ENCODE measurements around the gene OPA1. TPM values are rescaled to one million over a fixed set of nuclear protein-coding genes. Genes with fewer than 3 reads are reported as not detected.
A peak's percentile ranks its signal among the peaks of the same experiment; 100 is the strongest.

Gene OPA1
- total RNA-seq, 1 experiment from 2014 or later: 88.0 TPM

GRCh38 chr3:193650585-193650984 lies 57.6 kb downstream of the OPA1 start:
- Histone ChIP-seq H3K27ac (no peak overlapping the region), H3K27me3 (no peaks in the 10 kb centered on the region), H3K36me3 (peaks cover 57% of the 10 kb centered on the region), H3K4me3 (no peak overlapping the region), H3K4me1 (no peaks in the 10 kb centered on the region), H3K9me3 (replicated peaks) (no peaks in the 10 kb centered on the region)
- DNase-seq: no peak

- no peak overlapping the region for H3K27ac ChIP-seq
- no peak for DNase-seq
- no peaks in the 10 kb centered on the region for H3K27me3 ChIP-seq
- no peaks in the 10 kb centered on the region for H3K9me3 ChIP-seq (replicated peaks)
- no peak overlapping the region for H3K4me3 ChIP-seq
- no peaks in the 10 kb centered on the region for H3K4me1 ChIP-seq
- peaks cover 57% of the 10 kb centered on the region for H3K36me3 ChIP-seq
These were observed 62.9 kb downstream of the OPA1 start for GRCh38 chr3:193655831-193656433.

GRCh38 chr3:193656445-193656844 lies 63.4 kb downstream of the OPA1 start:
- Histone ChIP-seq H3K36me3 (peaks cover 60% of the 10 kb centered on the region), H3K9me3 (replicated peaks) (no peaks in the 10 kb centered on the region), H3K4me1 (no peaks in the 10 kb centered on the region), H3K27me3 (no peaks in the 10 kb centered on the region), H3K4me3 (no peak overlapping the region), H3K27ac (no peak overlapping the region)
- DNase-seq: no peak

GRCh38 chr3:193656878-193657282 lies 63.9 kb downstream of the OPA1 start:
- Histone ChIP-seq H3K27ac (no peak overlapping the region), H3K4me1 (no peaks in the 10 kb centered on the region), H3K27me3 (no peaks in the 10 kb centered on the region), H3K9me3 (replicated peaks) (no peaks in the 10 kb centered on the region), H3K4me3 (no peak overlapping the region), H3K36me3 (peaks cover 63% of the 10 kb centered on the region)
- DNase-seq: no peak

- Histone ChIP-seq H3K27ac (no peak overlapping the region), H3K36me3 (peaks cover 73% of the 10 kb centered on the region), H3K9me3 (replicated peaks) (no peaks in the 10 kb centered on the region), H3K4me1 (no peaks in the 10 kb centered on the region), H3K4me3 (no peak overlapping the region), H3K27me3 (no peaks in the 10 kb centered on the region)
- DNase-seq: no peak
These were observed 67.2 kb downstream of the OPA1 start for GRCh38 chr3:193660171-193660570.

GRCh38 chr3:193660698-193661411 lies 67.8 kb downstream of the OPA1 start:
- Histone ChIP-seq H3K4me1 (no peaks in the 10 kb centered on the region), H3K27ac (no peak overlapping the region), H3K4me3 (no peak overlapping the region), H3K9me3 (replicated peaks) (no peaks in the 10 kb centered on the region), H3K36me3 (peaks cover 75% of the 10 kb centered on the region), H3K27me3 (no peaks in the 10 kb centered on the region)
- DNase-seq: no peak

- no peak overlapping the region for H3K27ac ChIP-seq
- H3K27me3 ChIP-seq: no peaks in the 10 kb centered on the region
- H3K4me3 ChIP-seq: no peak overlapping the region
- no peaks in the 10 kb centered on the region for H3K9me3 ChIP-seq (replicated peaks)
- no peaks in the 10 kb centered on the region for H3K4me1 ChIP-seq
- DNase-seq: no peak
- peaks cover 76% of the 10 kb centered on the region for H3K36me3 ChIP-seq
These were observed 69.8 kb downstream of the OPA1 start for GRCh38 chr3:193662757-193663322.

GRCh38 chr3:193665370-193665989 lies 72.5 kb downstream of the OPA1 start:
- H3K36me3 ChIP-seq: peaks cover 73% of the 10 kb centered on the region

GRCh38 chr3:193673845-193674244 lies 80.8 kb downstream of the OPA1 start:
- H3K4me3 ChIP-seq: no peak overlapping the region
- peaks cover 24% of the 10 kb centered on the region for H3K36me3 ChIP-seq
- H3K27me3 ChIP-seq: no peaks in the 10 kb centered on the region
- peak; percentile 69 to 83 for DNase-seq
- peaks cover 6% of the 10 kb centered on the region for H3K4me1 ChIP-seq
- H3K9me3 ChIP-seq (replicated peaks): no peaks in the 10 kb centered on the region
- H3K27ac ChIP-seq: peak overlapping the region; percentile 9; the same call in 1 of the 2 replicates

More at GRCh38 chr3:193665370-193665989, 72.5 kb downstream of the OPA1 start:
- Histone ChIP-seq H3K27me3 (no peaks in the 10 kb centered on the region), H3K9me3 (replicated peaks) (no peaks in the 10 kb centered on the region), H3K27ac (no peak overlapping the region), H3K4me3 (no peak overlapping the region), H3K4me1 (no peaks in the 10 kb centered on the region; the same call in 1 of the 2 replicates)
- peak in 1 of 2 experiments; percentile 39 for DNase-seq

- H3K27ac ChIP-seq: no peak overlapping the region
- H3K4me1 ChIP-seq: peaks cover 6% of the 10 kb centered on the region
- no peaks in the 10 kb centered on the region for H3K27me3 ChIP-seq
- H3K4me3 ChIP-seq: no peak overlapping the region
- DNase-seq: no peak
- H3K9me3 ChIP-seq (replicated peaks): no peaks in the 10 kb centered on the region
- H3K36me3 ChIP-seq: peaks cover 19% of the 10 kb centered on the region
These were observed 81.7 kb downstream of the OPA1 start for GRCh38 chr3:193674714-193675113.

GRCh38 chr3:193677734-193678133 lies 84.7 kb downstream of the OPA1 start:
- no peaks in the 10 kb centered on the region for H3K9me3 ChIP-seq (replicated peaks)
- no peaks in the 10 kb centered on the region for H3K27me3 ChIP-seq
- H3K36me3 ChIP-seq: peaks cover 16% of the 10 kb centered on the region; the same call in 1 of the 2 replicates
- H3K4me3 ChIP-seq: no peak overlapping the region
- DNase-seq: no peak
- no peak overlapping the region for H3K27ac ChIP-seq
- H3K4me1 ChIP-seq: peaks cover 6% of the 10 kb centered on the region

- Histone ChIP-seq H3K4me3 (no peak overlapping the region), H3K27ac (no peak overlapping the region), H3K9me3 (replicated peaks) (no peaks in the 10 kb centered on the region), H3K27me3 (no peaks in the 10 kb centered on the region), H3K36me3 (peaks cover 19% of the 10 kb centered on the region), H3K4me1 (no peaks in the 10 kb centered on the region)
- no peak for DNase-seq
These were observed 87.2 kb downstream of the OPA1 start for GRCh38 chr3:193680220-193680619.

GRCh38 chr3:193681631-193682030 lies 88.6 kb downstream of the OPA1 start:
- peaks cover 12% of the 10 kb centered on the region for H3K36me3 ChIP-seq
- DNase-seq: no peak
- H3K27me3 ChIP-seq: no peaks in the 10 kb centered on the region
- H3K4me3 ChIP-seq: no peak overlapping the region
- H3K9me3 ChIP-seq (replicated peaks): no peaks in the 10 kb centered on the region
- no peak overlapping the region for H3K27ac ChIP-seq
- H3K4me1 ChIP-seq: no peaks in the 10 kb centered on the region

- no peak overlapping the region for H3K27ac ChIP-seq
- H3K9me3 ChIP-seq (replicated peaks): 0 out of 2 replicates have a peak, but pooled peaks cover 3% of the 10 kb centered on the region
- no peak for DNase-seq
- H3K4me1 ChIP-seq: no peaks in the 10 kb centered on the region
- no peak overlapping the region for H3K4me3 ChIP-seq
- H3K36me3 ChIP-seq: peaks cover 5% of the 10 kb centered on the region
- no peaks in the 10 kb centered on the region for H3K27me3 ChIP-seq
These were observed 93.9 kb downstream of the OPA1 start for GRCh38 chr3:193686665-193687483.

Measured in SJCRH30 (cell line).